ENCODE measurements around the gene DTWD2. TPM values are rescaled to one million over a fixed set of nuclear protein-coding genes. Genes with fewer than 3 reads are reported as not detected.
"Not testable (repeated sequence)": the region's sequence is repeated elsewhere in the genome, so short reads cannot be mapped to it uniquely, and the experiment has no call there.

Gene DTWD2
- total RNA-seq, 1 experiment from 2014 or later = 10.1 TPM

GRCh38 chr5:118857700-118858099 lies 130.6 kb downstream of the DTWD2 start:
- Mint-ChIP-seq H3K4me3 (ENCODE audit: unreplicated experiment) (no peak overlapping the region), H3K27me3 (ENCODE audit: insufficient read depth, unreplicated experiment) (no peaks in the 10 kb centered on the region), H3K9me3 (ENCODE audit: unreplicated experiment) (no peaks in the 10 kb centered on the region), H3K36me3 (ENCODE audit: insufficient read depth, unreplicated experiment) (no peaks in the 10 kb centered on the region), H3K4me1 (ENCODE audit: insufficient read depth, unreplicated experiment) (peaks cover 3% of the 10 kb centered on the region), H3K27ac (ENCODE audit: low read depth, unreplicated experiment) (no peak overlapping the region)
- BruUV-seq (replicated peaks) = no TSS peak
- DNase-seq (ENCODE audit: unreplicated experiment) = no peak
- no peak for TF ChIP-seq CTCF (IDR thresholded peaks at IDR 0.05; ENCODE audit: unreplicated experiment)
- ChIA-PET CTCF (interaction anchor here (0.6 kb wide), 1 partner anchor 59 kb away, joined by 5 read pairs; no protein-coding TSS in a partner anchor), POLR2A (interaction anchor here (0.6 kb wide), 1 partner anchor 50 kb away, joined by 3 read pairs; no protein-coding TSS in a partner anchor)
- intact Hi-C loops (cut with micrococcal nuclease) = no loop called here

GRCh38 chr5:118854819-118855218 lies 133.5 kb downstream of the DTWD2 start:
- Mint-ChIP-seq H3K27me3 (ENCODE audit: insufficient read depth, unreplicated experiment) (no peaks in the 10 kb centered on the region), H3K9me3 (ENCODE audit: unreplicated experiment) (peaks cover 7% of the 10 kb centered on the region), H3K36me3 (ENCODE audit: insufficient read depth, unreplicated experiment) (no peaks in the 10 kb centered on the region), H3K27ac (ENCODE audit: low read depth, unreplicated experiment) (no peak overlapping the region), H3K4me3 (ENCODE audit: unreplicated experiment) (no peak overlapping the region), H3K4me1 (ENCODE audit: insufficient read depth, unreplicated experiment) (no peaks in the 10 kb centered on the region)
- CTCF ChIA-PET = no interaction called here
- intact Hi-C loops (cut with micrococcal nuclease) = no loop called here
- no peak for DNase-seq (ENCODE audit: unreplicated experiment)
- TF ChIP-seq CTCF (IDR thresholded peaks at IDR 0.05; ENCODE audit: unreplicated experiment) = no peak
- BruUV-seq (replicated peaks) = no TSS peak
- POLR2A ChIA-PET = no interaction called here

- H3K9me3 Mint-ChIP-seq (ENCODE audit: unreplicated experiment); BruUV-seq (replicated peaks); H3K36me3 Mint-ChIP-seq (ENCODE audit: insufficient read depth, unreplicated experiment); CTCF ChIA-PET; POLR2A ChIA-PET; DNase-seq (ENCODE audit: unreplicated experiment); H3K27ac Mint-ChIP-seq (ENCODE audit: low read depth, unreplicated experiment); intact Hi-C loops (cut with micrococcal nuclease); H3K4me3 Mint-ChIP-seq (ENCODE audit: unreplicated experiment); H3K27me3 Mint-ChIP-seq (ENCODE audit: insufficient read depth, unreplicated experiment); H3K4me1 Mint-ChIP-seq (ENCODE audit: insufficient read depth, unreplicated experiment): not testable (repeated sequence)
Measured at GRCh38 chr5:118851785-118852184, 136.6 kb downstream of the DTWD2 start.

- DNase-seq (ENCODE audit: unreplicated experiment); H3K27me3 Mint-ChIP-seq (ENCODE audit: insufficient read depth, unreplicated experiment); H3K9me3 Mint-ChIP-seq (ENCODE audit: unreplicated experiment); H3K4me3 Mint-ChIP-seq (ENCODE audit: unreplicated experiment); H3K36me3 Mint-ChIP-seq (ENCODE audit: insufficient read depth, unreplicated experiment); intact Hi-C loops (cut with micrococcal nuclease); POLR2A ChIA-PET; H3K4me1 Mint-ChIP-seq (ENCODE audit: insufficient read depth, unreplicated experiment); BruUV-seq (replicated peaks); H3K27ac Mint-ChIP-seq (ENCODE audit: low read depth, unreplicated experiment): not testable (repeated sequence)
- CTCF ChIA-PET = interaction anchor here (1.0 kb wide), 1 partner anchor 33 kb away, joined by 5 read pairs; no protein-coding TSS in a partner anchor
Measured at GRCh38 chr5:118849507-118849906, 138.8 kb downstream of the DTWD2 start.

- no peaks in the 10 kb centered on the region for H3K9me3 Mint-ChIP-seq (ENCODE audit: unreplicated experiment)
- BruUV-seq (replicated peaks) = no TSS peak
- ChIA-PET CTCF (interaction anchor here (0.5 kb wide), 1 partner anchor 310 kb away, joined by 3 read pairs; no protein-coding TSS in a partner anchor), POLR2A (interaction anchor here (0.7 kb wide), 1 partner anchor 701 kb away, joined by 4 read pairs; no protein-coding TSS in a partner anchor)
- H3K4me1 Mint-ChIP-seq (ENCODE audit: insufficient read depth, unreplicated experiment) = no peaks in the 10 kb centered on the region
- no peak for TF ChIP-seq CTCF (IDR thresholded peaks at IDR 0.05; ENCODE audit: unreplicated experiment)
- H3K27ac Mint-ChIP-seq (ENCODE audit: low read depth, unreplicated experiment) = no peak overlapping the region
- DNase-seq (ENCODE audit: unreplicated experiment) = no peak
- H3K36me3 Mint-ChIP-seq (ENCODE audit: insufficient read depth, unreplicated experiment) = peaks cover 7% of the 10 kb centered on the region
- intact Hi-C loops (cut with micrococcal nuclease) = no loop called here
- H3K4me3 Mint-ChIP-seq (ENCODE audit: unreplicated experiment) = no peak overlapping the region
- H3K27me3 Mint-ChIP-seq (ENCODE audit: insufficient read depth, unreplicated experiment) = no peaks in the 10 kb centered on the region
Measured at GRCh38 chr5:118844351-118844750, 144.0 kb downstream of the DTWD2 start.

Data from MCF 10A (cell line).